Body of pancreas (tissue), 4 donors: ENCODE results near the gene NFYC.

Experiments used
- POLR2A ChIP-seq, 3 donors: fragments of 450-650 bp; IDR thresholded peaks; one replicate each; pipeline ENCODE4 v1.6.1; 2016; ENCODE audit warnings: antibody characterized with exemption in 3 of 3, mild to moderate bottlenecking in 2 of 3
- TF ChIP-seq, protein P1 (sequence below), 7 experiments: fragments of 450-650 bp in 4 of 7; fragments of 200-600 bp in 3 of 7; sonication (generic) in 3 of 7; IDR thresholded peaks; one replicate each; pipeline ENCODE4 v1.5.1; 2016 to 2019; ENCODE audit warnings: antibody characterized with exemption in 7 of 7

DNA sequence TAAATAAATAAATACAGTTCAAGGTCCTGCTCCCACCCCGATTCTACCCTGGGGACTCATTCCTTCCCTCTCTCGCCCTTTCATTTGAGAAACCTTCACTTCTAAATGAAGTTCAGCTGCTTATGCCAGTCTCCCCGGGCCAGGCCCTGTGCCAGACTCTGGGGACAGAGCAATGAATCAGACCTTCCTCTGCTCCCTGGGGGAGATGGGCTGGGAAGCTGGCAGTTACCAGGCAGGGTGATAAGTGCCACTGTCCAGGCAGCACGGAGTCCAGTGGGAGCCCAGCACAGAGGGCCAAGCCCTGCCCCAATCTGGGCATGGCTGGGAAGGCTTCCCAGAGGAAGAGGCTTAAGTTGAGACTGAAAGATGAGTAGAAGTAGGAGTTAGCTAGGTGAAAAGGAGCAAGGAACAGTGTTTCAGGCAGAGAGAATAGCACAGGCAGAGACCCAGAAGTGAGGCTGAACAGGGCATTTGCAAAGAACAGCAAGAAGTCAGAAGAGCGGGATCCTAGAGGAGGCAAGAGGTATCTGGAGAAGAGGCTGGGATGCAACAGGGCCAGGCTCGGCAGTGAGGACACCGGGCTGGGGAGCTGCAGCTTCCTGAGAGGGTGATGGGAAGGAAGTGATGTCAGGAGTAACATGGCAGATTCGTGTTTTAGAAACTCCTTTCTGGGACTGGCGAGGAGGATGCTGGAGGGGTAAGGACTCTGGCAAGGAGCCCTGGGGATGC, 105.6 kb downstream of the NFYC start:
- TF ChIP-seq, protein P1, sequence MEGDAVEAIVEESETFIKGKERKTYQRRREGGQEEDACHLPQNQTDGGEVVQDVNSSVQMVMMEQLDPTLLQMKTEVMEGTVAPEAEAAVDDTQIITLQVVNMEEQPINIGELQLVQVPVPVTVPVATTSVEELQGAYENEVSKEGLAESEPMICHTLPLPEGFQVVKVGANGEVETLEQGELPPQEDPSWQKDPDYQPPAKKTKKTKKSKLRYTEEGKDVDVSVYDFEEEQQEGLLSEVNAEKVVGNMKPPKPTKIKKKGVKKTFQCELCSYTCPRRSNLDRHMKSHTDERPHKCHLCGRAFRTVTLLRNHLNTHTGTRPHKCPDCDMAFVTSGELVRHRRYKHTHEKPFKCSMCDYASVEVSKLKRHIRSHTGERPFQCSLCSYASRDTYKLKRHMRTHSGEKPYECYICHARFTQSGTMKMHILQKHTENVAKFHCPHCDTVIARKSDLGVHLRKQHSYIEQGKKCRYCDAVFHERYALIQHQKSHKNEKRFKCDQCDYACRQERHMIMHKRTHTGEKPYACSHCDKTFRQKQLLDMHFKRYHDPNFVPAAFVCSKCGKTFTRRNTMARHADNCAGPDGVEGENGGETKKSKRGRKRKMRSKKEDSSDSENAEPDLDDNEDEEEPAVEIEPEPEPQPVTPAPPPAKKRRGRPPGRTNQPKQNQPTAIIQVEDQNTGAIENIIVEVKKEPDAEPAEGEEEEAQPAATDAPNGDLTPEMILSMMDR (IDR thresholded peaks at IDR 0.05): no peak
- TF ChIP-seq POLR2A (IDR thresholded peaks at IDR 0.05): no peak
